GM12891 (cell line): Measurements from ENCODE around the gene PERM1.

Experiments used
- DNase-seq: peaks from one replicate; pipeline ENCODE4 v3.0.0; 2011; ENCODE audit warnings: low spot score; ENCODE audit not compliant: insufficient read length
- FAIRE-seq: peaks from 2 replicates; lab custom pipeline; 2011; peaks lifted over from hg19 to GRCh38; lab: Jason Lieb, UNC
- PAX5 ChIP-seq: IDR thresholded peaks from 2 replicates; pipeline ENCODE4 v1.6.1; 2011; ENCODE audit warnings: low read length, moderate library complexity, mild to moderate bottlenecking; ENCODE audit not compliant: insufficient read depth, severe bottlenecking
- POLR2A ChIP-seq: IDR thresholded peaks from 2 replicates; pipeline ENCODE4 v1.6.1; 2011; ENCODE audit warnings: low read depth, low read length, control low read depth
- POLR2AphosphoS5 ChIP-seq: IDR thresholded peaks from 2 replicates; pipeline ENCODE4 v1.6.1; 2011; ENCODE audit warnings: low read depth, low read length, control low read depth
- POU2F2 ChIP-seq: IDR thresholded peaks from 2 replicates; pipeline ENCODE4 v1.6.1; 2011; ENCODE audit warnings: low read depth, mild to moderate bottlenecking, control low read depth, low read length, moderate library complexity
- SPI1 ChIP-seq: IDR thresholded peaks from 2 replicates; pipeline ENCODE4 v1.6.1; 2011; ENCODE audit warnings: low read depth, low read length, control low read depth
- TAF1 ChIP-seq: IDR thresholded peaks from 2 replicates; pipeline ENCODE4 v1.6.1; 2011; ENCODE audit warnings: low read depth, low read length, control low read depth

PERM1 gene

GRCh38 chr1:975896-976683, 5.8 kb downstream of the PERM1 start:
- peak; percentile 79 for DNase-seq
- TF ChIP-seq PAX5 (no peak), TAF1 (no peak), POLR2AphosphoS5 (no peak), SPI1 (no peak), POU2F2 (no peak), POLR2A (no peak)
- FAIRE-seq: peak; percentile 76

- FAIRE-seq (no peak), DNase-seq (no peak)
- TF ChIP-seq POLR2A (no peak), POLR2AphosphoS5 (no peak), PAX5 (no peak), SPI1 (no peak), POU2F2 (no peak), TAF1 (no peak)
Measured at GRCh38 chr1:975365-975764, 6.5 kb downstream of the PERM1 start.

- FAIRE-seq (no peak), DNase-seq (no peak)
- TF ChIP-seq POLR2AphosphoS5: no peak
- no peak for TF ChIP-seq POLR2A
- no peak for TF ChIP-seq PAX5
- TF ChIP-seq POU2F2: no peak
- no peak for TF ChIP-seq SPI1
- TF ChIP-seq TAF1: no peak
Measured at GRCh38 chr1:974687-975328, 7.1 kb downstream of the PERM1 start.

GRCh38 chr1:974293-974640, 7.6 kb downstream of the PERM1 start:
- DNase-seq (no peak), FAIRE-seq (no peak)
- TF ChIP-seq POU2F2 (no peak), PAX5 (no peak), POLR2AphosphoS5 (no peak), TAF1 (no peak), POLR2A (no peak), SPI1 (no peak)

- DNase-seq: no peak
- TF ChIP-seq POU2F2 (no peak), SPI1 (no peak)
- no peak for FAIRE-seq
Measured at GRCh38 chr1:973459-974292, 8.2 kb downstream of the PERM1 start.

GRCh38 chr1:972726-973458, 9.0 kb downstream of the PERM1 start:
- FAIRE-seq: no peak
- no peak for TF ChIP-seq PAX5
- no peak for TF ChIP-seq POLR2A
- TF ChIP-seq POLR2AphosphoS5: no peak
- no peak for DNase-seq

- no peak for TF ChIP-seq TAF1
- no peak for TF ChIP-seq POLR2AphosphoS5
- no peak for TF ChIP-seq POLR2A
- TF ChIP-seq PAX5: no peak
- TF ChIP-seq POU2F2: no peak
- no peak for FAIRE-seq
- DNase-seq: no peak
Measured at GRCh38 chr1:971751-972506, 10.0 kb downstream of the PERM1 start.

GRCh38 chr1:970973-971730, 10.7 kb downstream of the PERM1 start:
- DNase-seq: no peak
- no peak for FAIRE-seq
- TF ChIP-seq SPI1 (no peak), PAX5 (no peak), POLR2AphosphoS5 (no peak), POU2F2 (no peak), TAF1 (no peak)
